ENCODE data around the gene GAS1. TPM values are rescaled to one million over a fixed set of nuclear protein-coding genes. Genes with fewer than 3 reads are reported as not detected.

GAS1 gene
- total RNA-seq, 6 experiments from 2014 or later, result 0.93 to 3.7 (median 2.4) TPM

DNA sequence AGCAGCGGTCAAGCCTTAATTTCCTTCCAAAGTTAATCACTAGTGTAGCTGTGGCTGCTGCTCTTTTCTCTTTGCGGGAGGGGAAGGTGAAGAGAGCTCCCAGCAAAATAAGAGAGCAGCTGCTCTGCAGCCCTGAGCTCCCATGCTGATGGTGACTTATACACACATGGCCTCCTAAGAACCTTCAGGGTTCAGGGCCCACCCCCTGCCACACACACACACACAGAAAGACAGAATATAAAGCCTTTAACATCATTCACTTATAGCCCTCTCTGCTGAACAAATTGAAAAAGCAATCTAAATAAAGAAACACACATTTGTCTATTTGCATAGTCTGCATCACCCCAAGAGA, 43.6 kb downstream of the GAS1 start:
- ATAC-seq, result no peak
- Histone ChIP-seq H3K27ac (no peak overlapping the region), H3K4me1 (no peaks in the 10 kb centered on the region), H3K27me3 (peaks cover 0 to 5% of the 10 kb centered on the region in 2 donors), H3K9me3 (no peaks in the 10 kb centered on the region), H3K4me3 (no peak overlapping the region), H3K36me3 (no peaks in the 10 kb centered on the region)
- WGBS (ENCODE audit: insufficient coverage, low coverage, low lambda C conversion rate, missing lambda C conversion rate), result 17% methylated on average over 1 of the region's 2 CpGs
- TF ChIP-seq POLR2A (IDR thresholded peaks at IDR 0.05), result no peak
- TF ChIP-seq, protein P1, sequence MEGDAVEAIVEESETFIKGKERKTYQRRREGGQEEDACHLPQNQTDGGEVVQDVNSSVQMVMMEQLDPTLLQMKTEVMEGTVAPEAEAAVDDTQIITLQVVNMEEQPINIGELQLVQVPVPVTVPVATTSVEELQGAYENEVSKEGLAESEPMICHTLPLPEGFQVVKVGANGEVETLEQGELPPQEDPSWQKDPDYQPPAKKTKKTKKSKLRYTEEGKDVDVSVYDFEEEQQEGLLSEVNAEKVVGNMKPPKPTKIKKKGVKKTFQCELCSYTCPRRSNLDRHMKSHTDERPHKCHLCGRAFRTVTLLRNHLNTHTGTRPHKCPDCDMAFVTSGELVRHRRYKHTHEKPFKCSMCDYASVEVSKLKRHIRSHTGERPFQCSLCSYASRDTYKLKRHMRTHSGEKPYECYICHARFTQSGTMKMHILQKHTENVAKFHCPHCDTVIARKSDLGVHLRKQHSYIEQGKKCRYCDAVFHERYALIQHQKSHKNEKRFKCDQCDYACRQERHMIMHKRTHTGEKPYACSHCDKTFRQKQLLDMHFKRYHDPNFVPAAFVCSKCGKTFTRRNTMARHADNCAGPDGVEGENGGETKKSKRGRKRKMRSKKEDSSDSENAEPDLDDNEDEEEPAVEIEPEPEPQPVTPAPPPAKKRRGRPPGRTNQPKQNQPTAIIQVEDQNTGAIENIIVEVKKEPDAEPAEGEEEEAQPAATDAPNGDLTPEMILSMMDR (IDR thresholded peaks at IDR 0.05), result no peak
- no peak for DNase-seq
- intact Hi-C loops (cut with DNase I), result no loop called here

DNA sequence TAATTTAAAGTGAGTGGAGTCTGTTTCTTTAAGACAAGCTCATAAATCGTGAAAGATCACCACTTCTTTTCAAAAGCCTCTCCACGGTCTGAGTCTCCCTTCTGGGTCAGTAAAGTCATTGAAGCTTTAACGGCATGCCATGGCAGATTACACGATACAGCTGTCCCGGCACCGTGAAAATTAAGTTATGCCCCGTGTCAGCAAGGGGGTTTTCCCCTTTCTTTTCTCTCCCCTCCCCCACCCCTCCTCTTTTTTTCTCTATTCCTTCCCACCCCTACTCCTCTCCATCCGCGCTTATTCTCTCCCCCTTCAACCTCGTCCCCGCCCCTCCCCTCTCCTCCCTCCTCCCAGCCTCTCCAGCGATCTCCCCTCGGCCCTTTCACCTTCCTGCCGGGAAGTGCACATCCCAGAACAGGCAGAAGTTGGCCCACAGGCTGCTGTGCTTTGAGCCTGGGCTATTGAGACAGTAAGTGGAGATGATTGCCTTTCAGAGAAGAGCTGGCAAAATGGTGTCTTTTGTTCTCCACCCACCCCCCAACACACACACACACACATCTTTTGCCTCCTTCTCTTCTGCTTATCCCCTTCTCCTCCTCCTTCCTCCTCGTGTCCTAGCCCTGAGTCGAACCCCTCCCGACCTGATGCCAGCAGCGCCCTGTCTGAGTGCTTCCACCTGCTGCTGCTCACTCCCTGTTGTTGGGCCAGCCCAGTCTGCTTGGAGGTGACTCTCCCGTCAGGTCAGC, 44.1 kb downstream of the GAS1 start:
- H3K4me3 ChIP-seq, result no peak overlapping the region
- H3K27ac ChIP-seq, result no peak overlapping the region
- H3K27me3 ChIP-seq, result peaks cover 0 to 5% of the 10 kb centered on the region in 2 donors
- DNase-seq, result no peak
- no peaks in the 10 kb centered on the region for H3K36me3 ChIP-seq
- 10% methylated on average over 19 of the region's 19 CpGs for WGBS (ENCODE audit: insufficient coverage, low coverage, low lambda C conversion rate, missing lambda C conversion rate)
- ATAC-seq, result peak in 1 of 4 donors; percentile 43
- H3K9me3 ChIP-seq, result no peaks in the 10 kb centered on the region
- no peaks in the 10 kb centered on the region for H3K4me1 ChIP-seq
- no peak for TF ChIP-seq POLR2A (IDR thresholded peaks at IDR 0.05)
- TF ChIP-seq, protein P1 (IDR thresholded peaks at IDR 0.05), result no peak
- intact Hi-C loops (cut with DNase I), result no loop called here

DNA sequence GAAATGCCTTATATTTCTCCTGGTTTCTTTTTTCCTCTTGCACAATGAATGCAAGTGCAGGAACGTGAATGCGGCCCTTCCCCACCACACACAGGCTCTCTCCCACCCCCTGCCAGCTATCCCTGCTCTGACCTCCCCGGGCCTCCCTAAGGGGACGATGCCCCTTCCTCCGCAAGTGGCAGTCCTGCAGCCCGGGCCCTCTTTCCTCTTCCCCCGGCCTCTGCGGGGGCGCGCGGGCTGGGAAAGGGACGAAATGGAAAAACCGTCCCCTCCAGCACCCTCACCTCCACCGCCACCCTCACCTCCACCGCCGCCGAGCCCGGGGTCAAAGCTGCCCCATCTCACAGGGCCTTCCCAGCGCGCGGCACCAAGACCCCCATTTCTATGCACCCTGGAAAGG, 44.7 kb downstream of the GAS1 start:
- peaks cover 0 to 5% of the 10 kb centered on the region in 2 donors for H3K27me3 ChIP-seq
- no peak overlapping the region for H3K4me3 ChIP-seq
- H3K27ac ChIP-seq, result no peak overlapping the region
- no peak for ATAC-seq
- H3K4me1 ChIP-seq, result no peaks in the 10 kb centered on the region
- H3K9me3 ChIP-seq, result no peaks in the 10 kb centered on the region
- DNase-seq, result no peak
- 13% methylated on average over 13 of the region's 21 CpGs for WGBS (ENCODE audit: insufficient coverage, low coverage, low lambda C conversion rate, missing lambda C conversion rate)
- intact Hi-C loops (cut with DNase I), result no loop called here
- no peaks in the 10 kb centered on the region for H3K36me3 ChIP-seq
- TF ChIP-seq POLR2A (IDR thresholded peaks at IDR 0.05), result no peak
- TF ChIP-seq, protein P1 (IDR thresholded peaks at IDR 0.05), result no peak

DNA sequence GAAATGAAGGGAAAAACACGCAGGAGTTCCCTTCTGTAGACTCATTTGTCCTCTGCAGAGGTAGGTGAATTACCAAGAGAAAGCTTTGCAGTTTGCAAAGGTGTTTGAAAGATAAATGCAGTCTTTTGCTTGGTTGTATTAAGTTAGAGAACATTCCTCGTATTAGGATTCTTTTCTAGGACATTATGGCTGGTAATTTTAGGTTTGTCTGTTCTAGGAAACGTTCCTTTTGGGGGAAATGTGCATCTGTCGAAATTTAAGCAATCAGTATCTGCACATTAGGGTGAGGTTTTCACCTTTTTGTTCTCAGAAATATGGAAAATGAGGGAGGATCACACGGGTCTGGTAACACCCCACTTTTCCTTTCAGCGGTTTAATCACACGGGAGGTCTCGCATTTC, 45.1 kb downstream of the GAS1 start:
- no peak overlapping the region for H3K4me3 ChIP-seq
- DNase-seq (no peak), ATAC-seq (no peak)
- WGBS (ENCODE audit: insufficient coverage, low coverage, low lambda C conversion rate, missing lambda C conversion rate), result 27% methylated on average over 8 of the region's 8 CpGs
- H3K27ac ChIP-seq, result no peak overlapping the region
- H3K9me3 ChIP-seq, result no peaks in the 10 kb centered on the region
- intact Hi-C loops (cut with DNase I), result no loop called here
- TF ChIP-seq POLR2A (IDR thresholded peaks at IDR 0.05), result no peak
- H3K27me3 ChIP-seq, result peaks cover 0 to 5% of the 10 kb centered on the region in 2 donors
- H3K4me1 ChIP-seq, result no peaks in the 10 kb centered on the region
- no peaks in the 10 kb centered on the region for H3K36me3 ChIP-seq

DNA sequence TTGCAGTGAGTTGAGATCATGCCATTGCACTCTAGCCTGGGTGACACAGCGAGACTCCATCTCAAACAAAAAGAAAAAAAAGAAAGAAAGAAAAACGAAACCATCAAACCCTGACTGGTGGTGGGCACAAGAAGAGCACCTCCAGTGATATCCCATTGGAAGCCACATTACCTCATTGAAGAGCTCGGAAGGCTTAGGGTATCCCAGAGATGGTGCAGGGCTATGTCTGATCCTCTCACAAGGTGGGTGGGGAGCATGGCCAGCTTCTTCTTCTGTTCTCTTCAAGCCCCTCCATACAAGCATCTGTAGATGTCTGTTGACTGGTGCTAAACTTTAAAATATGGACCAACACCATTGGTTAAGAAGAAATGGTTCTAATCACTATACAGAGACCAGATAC, 45.8 kb downstream of the GAS1 start:
- Histone ChIP-seq H3K27me3 (peaks cover 0 to 5% of the 10 kb centered on the region in 2 donors), H3K9me3 (no peaks in the 10 kb centered on the region), H3K27ac (no peak overlapping the region), H3K36me3 (no peaks in the 10 kb centered on the region), H3K4me3 (no peak overlapping the region), H3K4me1 (no peaks in the 10 kb centered on the region)
- WGBS (ENCODE audit: insufficient coverage, low coverage, low lambda C conversion rate, missing lambda C conversion rate), result 59% methylated on average over 3 of the region's 3 CpGs
- TF ChIP-seq, protein P1 (IDR thresholded peaks at IDR 0.05), result no peak
- no peak for TF ChIP-seq POLR2A (IDR thresholded peaks at IDR 0.05)
- intact Hi-C loops (cut with DNase I), result no loop called here
- no peak for DNase-seq
- no peak for ATAC-seq

Measured in right lobe of liver (tissue), 6 donors.